ENCODE measurements around the gene HPCA. TPM values are rescaled to one million over a fixed set of nuclear protein-coding genes. Genes with fewer than 3 reads are reported as not detected.
A peak's percentile ranks its signal among the peaks of the same experiment; 100 is the strongest.

Gene HPCA
- total and polyA plus RNA-seq, 2 experiments from 2014 or later = 0.85 TPM; not detected in 1

DNA sequence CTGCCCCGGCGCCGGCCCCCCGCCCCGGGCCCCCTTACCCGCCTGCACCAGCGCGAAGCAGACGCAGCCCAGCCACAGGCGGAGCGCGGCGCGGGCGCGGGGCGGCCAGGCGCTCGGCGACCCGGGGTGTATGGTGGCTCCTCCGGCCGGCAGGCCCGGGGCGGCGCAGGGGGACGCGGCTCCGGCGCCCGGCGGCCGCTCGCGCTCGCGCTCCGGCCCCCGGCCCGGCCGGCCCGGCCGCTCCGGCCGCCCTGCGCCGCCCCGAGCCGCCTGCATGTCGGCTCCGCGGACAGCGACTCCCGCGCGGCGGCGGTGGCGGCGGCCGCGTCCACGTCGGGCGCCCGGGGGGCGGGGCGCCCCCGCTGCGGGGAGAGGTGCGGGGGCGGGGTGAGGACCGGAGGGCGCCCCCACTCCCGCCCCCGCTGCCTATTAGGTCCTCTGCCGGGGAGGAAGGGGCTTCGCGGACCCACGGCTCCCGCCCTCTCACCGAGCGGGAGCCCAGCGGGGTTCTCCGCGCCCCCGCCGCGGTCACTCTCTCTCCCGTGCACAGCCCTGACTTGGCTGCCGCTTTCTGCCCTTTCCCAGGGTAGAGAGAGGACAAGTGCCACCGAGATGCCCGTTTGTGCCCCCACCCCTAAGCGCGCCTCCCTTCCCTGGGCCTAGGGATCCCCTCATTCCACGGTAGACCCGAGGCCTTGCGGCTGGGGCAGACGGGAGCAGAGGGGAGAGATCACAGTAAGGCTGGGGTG is 15.5 kb upstream of the HPCA start, which contains the start of gene FNDC5:
Gene FNDC5 (minus strand): TSS at position 298 of the 749 bp plus-strand sequence.
- H3K4me3 ChIP-seq = peak within 1 kb of the TSS; percentile 37
- H4K20me1 ChIP-seq (ENCODE audit: insufficient read depth, poor library complexity, severe bottlenecking) = no peaks in the 10 kb centered on the region
- H2AFZ ChIP-seq = no peak within 1 kb of the TSS
- TF ChIP-seq EZH2 (IDR thresholded peaks at IDR 0.05; ENCODE audit: borderline replicate concordance) = no peak
- no peak for TF ChIP-seq EZH2phosphoT487 (IDR thresholded peaks at IDR 0.05; ENCODE audit: low read depth, severe bottlenecking, unreplicated experiment)
- no peak for TF ChIP-seq CTCF (IDR thresholded peaks at IDR 0.05; ENCODE audit: poor library complexity)
- H3K36me3 ChIP-seq (replicated peaks; ENCODE audit: insufficient read depth, low read depth) = no peaks in the 10 kb centered on the region
- WGBS (ENCODE audit: low lambda C conversion rate, missing lambda C conversion rate) = 4% methylated on average over 40 of the region's 99 CpGs
- H3K4me2 ChIP-seq = peak within 1 kb of the TSS; percentile 91
- H3K79me2 ChIP-seq = no peaks in the 10 kb centered on the region
- H3K9me2 ChIP-seq (replicated peaks; ENCODE audit: insufficient read depth) = no peaks in the 10 kb centered on the region
- H3K27ac ChIP-seq = peak within 1 kb of the TSS; percentile 7
- peaks cover 20% of the 10 kb centered on the region for H3K27me3 ChIP-seq
- DNase-seq (ENCODE audit: low spot score) = peak; percentile 70
- peaks cover 11% of the 10 kb centered on the region for H3K4me1 ChIP-seq (ENCODE audit: insufficient read depth)
- no peaks in the 10 kb centered on the region for H3K9me3 ChIP-seq (ENCODE audit: low read depth)

GRCh38 chr1:32871364-32872191 is 14.7 kb upstream of the HPCA start:
- DNase-seq (ENCODE audit: low spot score) = no peak
- Histone ChIP-seq H3K79me2 (no peaks in the 10 kb centered on the region), H3K4me3 (peak overlapping the region; percentile 37), H3K27ac (peak overlapping the region; percentile 7), H3K9me2 (replicated peaks; ENCODE audit: insufficient read depth) (no peaks in the 10 kb centered on the region), H3K4me1 (ENCODE audit: insufficient read depth) (peaks cover 11% of the 10 kb centered on the region), H3K9me3 (ENCODE audit: low read depth) (no peaks in the 10 kb centered on the region), H3K4me2 (peak overlapping the region; percentile 87), H4K20me1 (ENCODE audit: insufficient read depth, poor library complexity, severe bottlenecking) (no peaks in the 10 kb centered on the region), H3K27me3 (peaks cover 23% of the 10 kb centered on the region), H3K36me3 (replicated peaks; ENCODE audit: insufficient read depth, low read depth) (no peaks in the 10 kb centered on the region), H2AFZ (no peak overlapping the region)
- no peak for TF ChIP-seq EZH2phosphoT487 (IDR thresholded peaks at IDR 0.05; ENCODE audit: low read depth, severe bottlenecking, unreplicated experiment)
- TF ChIP-seq EZH2 (IDR thresholded peaks at IDR 0.05; ENCODE audit: borderline replicate concordance) = no peak
- TF ChIP-seq CTCF (IDR thresholded peaks at IDR 0.05; ENCODE audit: poor library complexity) = no peak
- WGBS (ENCODE audit: low lambda C conversion rate, missing lambda C conversion rate) = 38% methylated on average over 13 of the region's 13 CpGs

DNA sequence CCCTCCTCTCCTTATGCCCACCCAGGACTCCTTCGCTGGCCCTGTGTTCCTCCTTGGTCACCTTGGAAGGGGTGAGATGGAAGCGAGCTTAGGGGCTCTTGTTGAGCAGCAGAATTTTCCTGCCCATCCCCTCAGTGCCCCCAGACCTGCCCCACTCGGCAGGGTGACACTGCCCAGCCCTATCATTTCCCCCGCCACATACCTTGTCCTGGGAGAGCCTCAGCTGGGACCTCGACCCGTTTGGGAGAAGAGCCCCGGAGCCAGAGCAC is 14.2 kb upstream of the HPCA start:
- TF ChIP-seq CTCF (IDR thresholded peaks at IDR 0.05; ENCODE audit: poor library complexity) (no peak), EZH2phosphoT487 (IDR thresholded peaks at IDR 0.05; ENCODE audit: low read depth, severe bottlenecking, unreplicated experiment) (no peak), EZH2 (IDR thresholded peaks at IDR 0.05; ENCODE audit: borderline replicate concordance) (no peak)
- Histone ChIP-seq H3K27me3 (peaks cover 27% of the 10 kb centered on the region), H2AFZ (no peak overlapping the region), H3K9me3 (ENCODE audit: low read depth) (no peaks in the 10 kb centered on the region), H3K27ac (no peak overlapping the region), H3K9me2 (replicated peaks; ENCODE audit: insufficient read depth) (no peaks in the 10 kb centered on the region), H3K36me3 (replicated peaks; ENCODE audit: insufficient read depth, low read depth) (no peaks in the 10 kb centered on the region), H3K4me1 (ENCODE audit: insufficient read depth) (peaks cover 11% of the 10 kb centered on the region), H3K4me3 (no peak overlapping the region), H3K79me2 (no peaks in the 10 kb centered on the region), H3K4me2 (peak overlapping the region; percentile 87), H4K20me1 (ENCODE audit: insufficient read depth, poor library complexity, severe bottlenecking) (no peaks in the 10 kb centered on the region)
- 69% methylated on average over 3 of the region's 7 CpGs for WGBS (ENCODE audit: low lambda C conversion rate, missing lambda C conversion rate)
- no peak for DNase-seq (ENCODE audit: low spot score)
